ENCODE measurements around the gene DNAJC25.

Gene DNAJC25

DNA sequence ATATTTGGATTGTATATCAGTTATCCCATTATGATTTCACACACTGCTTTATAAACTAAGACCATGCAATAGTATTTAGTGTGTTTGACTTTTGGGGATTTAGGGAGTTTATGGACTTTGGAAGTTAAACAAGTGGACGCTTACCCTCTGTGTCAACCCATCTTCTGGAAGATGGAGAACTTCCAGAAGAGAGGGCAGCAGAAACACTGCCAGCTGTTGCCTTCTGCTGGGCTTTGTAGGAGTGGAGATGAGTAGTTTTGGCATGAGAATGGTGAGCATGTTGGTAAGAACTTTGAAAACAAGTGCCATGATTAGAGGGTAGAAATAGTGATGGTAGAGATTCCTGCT, 2.2 kb downstream of the DNAJC25 start:
- TF ChIP-seq CTCF (IDR thresholded peaks at IDR 0.05; ENCODE audit: insufficient read depth, low read length, poor library complexity, severe bottlenecking) (no peak), EZH2phosphoT487 (conservative IDR thresholded peaks at IDR 0.05; ENCODE audit: low read length) (no peak)
- H2AFZ ChIP-seq (ENCODE audit: low read depth, low read length, severe bottlenecking), result no peak overlapping the region

DNA sequence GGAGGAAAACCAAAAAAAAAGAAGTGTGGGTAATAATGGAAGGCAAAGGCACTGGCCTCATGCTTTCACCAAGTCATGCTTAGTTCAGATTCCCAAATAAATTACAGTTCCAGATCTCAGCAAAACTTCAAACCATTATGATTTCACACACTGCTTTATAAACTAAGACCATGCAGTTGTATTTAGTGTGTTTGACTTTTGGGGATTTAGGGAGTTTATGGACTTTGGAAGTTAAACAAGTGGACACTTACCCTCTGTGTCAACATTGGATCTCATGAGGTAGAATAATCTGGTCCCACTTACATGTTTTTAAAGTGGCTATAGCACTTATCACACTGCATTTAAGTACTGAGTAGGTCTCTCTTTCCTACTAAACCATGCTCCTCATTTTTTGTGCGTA, 3.7 kb downstream of the DNAJC25 start:
- Histone ChIP-seq H3K27me3 (ENCODE audit: low read length) (no peaks in the 10 kb centered on the region), H3K4me3 (ENCODE audit: insufficient read depth, low read length, poor library complexity, severe bottlenecking) (no peak overlapping the region), H4K20me1 (ENCODE audit: low read depth, low read length) (no peaks in the 10 kb centered on the region; the same call in 1 of the 2 replicates), H3K79me2 (ENCODE audit: insufficient read depth, low read length) (peaks cover 60% of the 10 kb centered on the region), H3F3A (ENCODE audit: insufficient read depth) (no peaks in the 10 kb centered on the region), H3K9me3 (ENCODE audit: insufficient read depth, low read length) (no peaks in the 10 kb centered on the region), H3K36me3 (ENCODE audit: low read length) (no peaks in the 10 kb centered on the region), H2AFZ (ENCODE audit: low read depth, low read length, severe bottlenecking) (no peak overlapping the region), H3K4me2 (ENCODE audit: low read depth, low read length, poor library complexity, severe bottlenecking) (no peak overlapping the region), H3K9me2 (replicated peaks; ENCODE audit: insufficient read depth, low read length) (no peaks in the 10 kb centered on the region), H3K9ac (ENCODE audit: low read length) (no peak overlapping the region), H3K27ac (ENCODE audit: low read depth, low read length) (no peak overlapping the region)
- TF ChIP-seq CTCF (IDR thresholded peaks at IDR 0.05; ENCODE audit: insufficient read depth, low read length, poor library complexity, severe bottlenecking) (no peak), EZH2phosphoT487 (conservative IDR thresholded peaks at IDR 0.05; ENCODE audit: low read length) (no peak)

More for the DNA sequence above, 2.2 kb downstream of the DNAJC25 start:
- H3K79me2 ChIP-seq (ENCODE audit: insufficient read depth, low read length), result peaks cover 49% of the 10 kb centered on the region
- H4K20me1 ChIP-seq (ENCODE audit: low read depth, low read length), result no peaks in the 10 kb centered on the region; the same call in 1 of the 2 replicates
- no peaks in the 10 kb centered on the region for H3K36me3 ChIP-seq (ENCODE audit: low read length)
- H3K9me2 ChIP-seq (replicated peaks; ENCODE audit: insufficient read depth, low read length), result no peaks in the 10 kb centered on the region
- H3K4me3 ChIP-seq (ENCODE audit: insufficient read depth, low read length, poor library complexity, severe bottlenecking), result no peak overlapping the region
- no peak overlapping the region for H3K27ac ChIP-seq (ENCODE audit: low read depth, low read length)
- no peak overlapping the region for H3K4me2 ChIP-seq (ENCODE audit: low read depth, low read length, poor library complexity, severe bottlenecking)
- H3K27me3 ChIP-seq (ENCODE audit: low read length), result no peaks in the 10 kb centered on the region
- H3K9me3 ChIP-seq (ENCODE audit: insufficient read depth, low read length), result no peaks in the 10 kb centered on the region
- H3K9ac ChIP-seq (ENCODE audit: low read length), result no peak overlapping the region
- no peaks in the 10 kb centered on the region for H3F3A ChIP-seq (ENCODE audit: insufficient read depth)

GRCh38 chr9:111637421-111637950, 6.4 kb downstream of the DNAJC25 start:
- no peak overlapping the region for H3K9ac ChIP-seq (ENCODE audit: low read length)
- H3K79me2 ChIP-seq (ENCODE audit: insufficient read depth, low read length), result peaks cover 49% of the 10 kb centered on the region
- no peaks in the 10 kb centered on the region for H3K9me2 ChIP-seq (replicated peaks; ENCODE audit: insufficient read depth, low read length)
- no peak for TF ChIP-seq CTCF (IDR thresholded peaks at IDR 0.05; ENCODE audit: insufficient read depth, low read length, poor library complexity, severe bottlenecking)
- no peak for TF ChIP-seq EZH2phosphoT487 (conservative IDR thresholded peaks at IDR 0.05; ENCODE audit: low read length)
- H2AFZ ChIP-seq (ENCODE audit: low read depth, low read length, severe bottlenecking), result no peak overlapping the region
- H3K27me3 ChIP-seq (ENCODE audit: low read length), result no peaks in the 10 kb centered on the region
- no peak overlapping the region for H3K4me2 ChIP-seq (ENCODE audit: low read depth, low read length, poor library complexity, severe bottlenecking)
- no peaks in the 10 kb centered on the region; the same call in 1 of the 2 replicates for H4K20me1 ChIP-seq (ENCODE audit: low read depth, low read length)
- no peak overlapping the region for H3K27ac ChIP-seq (ENCODE audit: low read depth, low read length)
- no peaks in the 10 kb centered on the region for H3F3A ChIP-seq (ENCODE audit: insufficient read depth)
- H3K4me3 ChIP-seq (ENCODE audit: insufficient read depth, low read length, poor library complexity, severe bottlenecking), result no peak overlapping the region
- no peaks in the 10 kb centered on the region for H3K9me3 ChIP-seq (ENCODE audit: insufficient read depth, low read length)
- no peaks in the 10 kb centered on the region for H3K36me3 ChIP-seq (ENCODE audit: low read length)

Measured in SU-DHL-6 (cell line).